Gastroesophageal sphincter (tissue), 3 donors: ENCODE data around the gene DNAJC24.

Source experiments
- CTCF ChIP-seq, 4 experiments: fragments of 200-600 bp in 2 of 4; fragments of 450-650 bp in 2 of 4; sonication (generic) in 1 of 4; IDR thresholded peaks; one replicate each; pipeline ENCODE4 v1.5.1; 2017 to 2019; ENCODE audit warnings: antibody characterized with exemption in 4 of 4, mild to moderate bottlenecking in 2 of 4, moderate library complexity in 2 of 4
- EP300 ChIP-seq: sonication (generic); formaldehyde crosslinking; IDR thresholded peaks from one replicate; pipeline ENCODE4 v1.6.1; 2017; ENCODE audit warnings: antibody characterized with exemption, mild to moderate bottlenecking
- POLR2A ChIP-seq, 2 donors: fragments of 450-650 bp; IDR thresholded peaks; one replicate each; pipeline ENCODE4 v1.6.1; 2017; ENCODE audit warnings: antibody characterized with exemption in 2 of 2, mild to moderate bottlenecking in 2 of 2, moderate library complexity in 1 of 2

- no peak for TF ChIP-seq CTCF (IDR thresholded peaks at IDR 0.05)
- no peak for TF ChIP-seq EP300
- no peak for TF ChIP-seq POLR2A (IDR thresholded peaks at IDR 0.05)
Observed at GRCh38 chr11:31375879-31376278, 6.2 kb downstream of the DNAJC24 start.
